Measurements from ENCODE around the gene PHB1.

- TF ChIP-seq CTCF (IDR thresholded peaks at IDR 0.05): peak; percentile 100
- TF ChIP-seq MAX (IDR thresholded peaks at IDR 0.05; ENCODE audit: low read depth): no peak
- no peak for TF ChIP-seq GATA2 (CRISPR knock-in tag; IDR thresholded peaks at IDR 0.05)
- TF ChIP-seq FOXJ3 (CRISPR knock-in tag; IDR thresholded peaks at IDR 0.05): no peak
- TF ChIP-seq ELF1 (IDR thresholded peaks at IDR 0.05): no peak
- no peak for TF ChIP-seq EP300 (IDR thresholded peaks at IDR 0.05; ENCODE audit: borderline replicate concordance in 1 of 2, low read depth in 1 of 2, low read length in 1 of 2)
- no peak for TF ChIP-seq SIN3A (IDR thresholded peaks at IDR 0.05; ENCODE audit: borderline replicate concordance, low read depth, low read length)
- peak; percentile 86 for TF ChIP-seq RAD21 (IDR thresholded peaks at IDR 0.05; ENCODE audit: low read length)
- TF ChIP-seq REST (IDR thresholded peaks at IDR 0.05; ENCODE audit: low read depth, low read length): no peak
- TF ChIP-seq TAF1 (IDR thresholded peaks at IDR 0.05; ENCODE audit: borderline replicate concordance, low read depth, low read length): no peak
- TF ChIP-seq USF1 (IDR thresholded peaks at IDR 0.05; ENCODE audit: borderline replicate concordance, low read depth): no peak
Measured at GRCh38 chr17:49407981-49408501, 6.6 kb downstream of the PHB1 start.

All from SK-N-SH (cell line).